22Rv1 (cell line): ENCODE data around the gene RGS11.

ENCODE experiments used
- H3K27ac ChIP-seq: fragments of 450-650 bp; 2 replicates; pipeline ENCODE4 v1.5.1; 2017
- ZFX ChIP-seq: fragments of 450-650 bp; IDR thresholded peaks from 2 replicates; pipeline ENCODE4 v1.6.1; 2017; ENCODE audit warnings: antibody characterized with exemption, borderline replicate concordance
- TF ChIP-seq, protein P1 (sequence below): fragments of 450-650 bp; IDR thresholded peaks from 2 replicates; pipeline ENCODE4 v1.5.1; 2017; ENCODE audit warnings: mild to moderate bottlenecking

The RGS11 gene

DNA sequence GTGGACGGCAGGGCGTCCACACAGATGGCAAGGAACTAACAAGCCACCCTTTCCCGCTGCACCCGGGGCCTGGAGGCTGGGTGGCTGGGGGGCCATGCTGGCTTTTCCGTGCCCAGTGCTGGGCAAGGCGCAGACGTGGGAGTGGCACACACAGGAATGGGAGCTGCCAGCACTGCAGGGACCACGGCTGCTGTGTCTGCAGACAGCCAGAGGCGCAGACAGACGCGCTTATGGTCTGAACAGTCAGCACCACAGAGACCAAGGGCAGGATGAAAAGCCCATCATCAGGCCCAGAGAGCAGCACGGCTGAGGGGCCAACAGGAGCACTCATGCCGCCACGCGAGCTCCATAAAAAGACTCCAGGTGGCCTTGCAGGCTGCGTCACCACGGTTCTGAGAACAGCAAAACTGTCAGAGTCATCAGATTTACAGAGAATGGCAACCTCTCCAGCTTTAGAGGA, 31.2 kb upstream of the RGS11 start:
- H3K27ac ChIP-seq = no peak overlapping the region

DNA sequence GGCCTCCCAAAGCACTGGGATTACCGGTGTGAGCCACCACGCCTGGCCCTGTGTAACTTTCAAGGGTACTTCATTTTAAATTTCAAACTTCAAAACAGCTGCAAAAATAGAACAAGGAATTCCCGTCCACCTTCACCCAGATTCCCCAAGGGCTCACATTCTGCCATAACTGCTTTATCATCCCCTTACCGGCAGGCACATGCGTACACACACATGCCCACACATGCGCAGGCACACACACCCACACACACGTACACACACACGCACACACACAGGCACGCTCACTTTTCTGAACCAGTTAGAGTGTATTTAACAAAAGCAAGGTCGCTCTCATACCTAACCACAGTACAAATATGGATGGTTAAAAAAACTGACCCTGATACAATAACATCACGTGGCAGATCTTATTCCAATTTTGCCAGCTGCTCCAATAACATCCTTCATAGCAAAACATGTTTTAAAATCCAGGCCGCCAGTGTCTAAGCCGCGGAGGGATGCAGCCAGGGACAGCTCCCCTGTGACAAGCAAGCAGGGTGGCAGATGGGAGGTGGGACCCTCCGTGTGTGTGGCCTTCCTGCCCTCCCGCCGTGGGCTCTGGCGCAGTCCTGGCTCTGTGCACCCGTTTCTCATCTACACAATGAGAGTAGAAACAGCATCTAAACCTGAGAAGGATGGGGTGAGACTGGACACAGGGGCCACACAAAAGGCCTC, 30.3 kb upstream of the RGS11 start:
- no peak overlapping the region for H3K27ac ChIP-seq
- TF ChIP-seq, protein P1, sequence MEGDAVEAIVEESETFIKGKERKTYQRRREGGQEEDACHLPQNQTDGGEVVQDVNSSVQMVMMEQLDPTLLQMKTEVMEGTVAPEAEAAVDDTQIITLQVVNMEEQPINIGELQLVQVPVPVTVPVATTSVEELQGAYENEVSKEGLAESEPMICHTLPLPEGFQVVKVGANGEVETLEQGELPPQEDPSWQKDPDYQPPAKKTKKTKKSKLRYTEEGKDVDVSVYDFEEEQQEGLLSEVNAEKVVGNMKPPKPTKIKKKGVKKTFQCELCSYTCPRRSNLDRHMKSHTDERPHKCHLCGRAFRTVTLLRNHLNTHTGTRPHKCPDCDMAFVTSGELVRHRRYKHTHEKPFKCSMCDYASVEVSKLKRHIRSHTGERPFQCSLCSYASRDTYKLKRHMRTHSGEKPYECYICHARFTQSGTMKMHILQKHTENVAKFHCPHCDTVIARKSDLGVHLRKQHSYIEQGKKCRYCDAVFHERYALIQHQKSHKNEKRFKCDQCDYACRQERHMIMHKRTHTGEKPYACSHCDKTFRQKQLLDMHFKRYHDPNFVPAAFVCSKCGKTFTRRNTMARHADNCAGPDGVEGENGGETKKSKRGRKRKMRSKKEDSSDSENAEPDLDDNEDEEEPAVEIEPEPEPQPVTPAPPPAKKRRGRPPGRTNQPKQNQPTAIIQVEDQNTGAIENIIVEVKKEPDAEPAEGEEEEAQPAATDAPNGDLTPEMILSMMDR = no peak
- TF ChIP-seq ZFX = no peak

More for the DNA sequence above, 31.2 kb upstream of the RGS11 start:
- TF ChIP-seq ZFX = no peak
- TF ChIP-seq, protein P1 = no peak

DNA sequence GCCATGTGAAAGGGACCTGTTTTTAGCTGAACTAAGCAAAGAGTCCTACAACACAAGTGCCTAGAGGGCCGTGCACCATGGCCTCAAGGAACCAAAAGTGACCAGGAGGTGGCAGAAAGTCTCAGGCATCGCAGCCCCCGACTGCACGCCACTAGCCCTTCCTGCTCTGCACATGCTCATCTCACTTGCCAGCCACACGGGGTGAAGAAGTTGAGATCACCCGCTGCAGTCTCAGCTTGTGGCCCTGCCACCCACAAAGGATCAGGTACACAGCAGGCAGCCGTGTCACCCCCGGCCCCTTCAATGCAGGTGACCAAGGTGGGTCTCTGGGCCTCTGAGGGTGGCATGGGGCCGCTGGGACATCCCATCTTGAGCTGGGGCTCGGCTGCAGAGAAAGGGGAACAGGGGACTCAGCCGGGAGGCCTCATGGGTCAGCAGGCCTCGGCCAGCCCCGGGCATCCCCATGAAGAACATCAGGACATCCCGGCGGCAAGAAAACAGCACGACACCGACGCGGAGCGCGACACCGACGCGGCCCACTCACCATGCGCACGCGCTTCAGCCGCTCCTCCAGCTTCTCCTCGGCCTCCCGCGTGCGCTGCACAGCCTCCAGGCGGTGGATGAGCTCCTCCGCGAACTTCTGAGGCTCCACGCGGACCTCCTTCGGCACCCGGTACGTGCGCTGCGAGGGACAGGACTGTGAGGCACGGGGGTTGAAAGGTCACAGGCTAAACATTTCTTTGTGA, 28.2 kb upstream of the RGS11 start:
- no peak for TF ChIP-seq ZFX
- TF ChIP-seq, protein P1 = no peak
- no peak overlapping the region for H3K27ac ChIP-seq

DNA sequence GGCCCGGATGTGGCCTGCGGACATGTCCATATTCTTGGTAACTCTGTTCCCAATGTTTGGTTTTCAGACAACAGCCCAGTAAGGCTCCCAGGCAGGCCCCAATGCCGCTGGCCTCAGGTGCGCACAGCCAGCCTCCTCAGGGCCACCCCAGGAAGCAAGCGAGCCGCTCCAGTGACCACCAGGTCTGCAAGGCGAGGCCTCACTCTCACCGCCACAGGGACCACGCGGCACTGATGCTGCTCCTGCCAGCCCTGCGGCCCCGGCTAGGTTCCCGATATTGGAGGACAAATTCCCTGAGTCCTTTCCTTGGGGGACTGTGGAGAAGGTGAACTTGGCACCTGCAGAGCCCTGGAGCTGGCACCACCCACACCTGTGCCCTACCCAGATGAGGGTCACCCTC, 26.2 kb upstream of the RGS11 start:
- TF ChIP-seq, protein P1 = no peak
- no peak for TF ChIP-seq ZFX
- H3K27ac ChIP-seq = no peak overlapping the region

DNA sequence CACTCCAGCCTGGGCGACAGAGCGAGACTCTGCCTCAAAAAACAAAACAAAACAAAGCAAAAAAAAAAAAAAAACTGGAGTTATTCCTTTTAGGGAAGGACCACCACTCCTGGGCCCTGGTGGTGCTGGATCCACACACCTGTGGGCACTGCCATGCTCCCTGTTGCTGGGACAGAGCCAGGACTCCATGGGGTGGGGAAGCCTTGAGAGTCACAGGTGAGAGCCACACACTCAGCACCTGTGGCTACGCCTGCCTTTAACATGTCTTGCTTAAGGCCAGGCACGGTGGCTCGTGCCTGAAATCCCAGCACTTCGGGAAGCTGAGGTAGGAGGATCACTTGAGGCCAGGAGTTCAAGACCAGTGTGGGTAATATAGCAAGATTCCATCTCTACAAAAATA, 25.5 kb upstream of the RGS11 start:
- no peak overlapping the region for H3K27ac ChIP-seq
- TF ChIP-seq ZFX = no peak
- TF ChIP-seq, protein P1 = no peak

DNA sequence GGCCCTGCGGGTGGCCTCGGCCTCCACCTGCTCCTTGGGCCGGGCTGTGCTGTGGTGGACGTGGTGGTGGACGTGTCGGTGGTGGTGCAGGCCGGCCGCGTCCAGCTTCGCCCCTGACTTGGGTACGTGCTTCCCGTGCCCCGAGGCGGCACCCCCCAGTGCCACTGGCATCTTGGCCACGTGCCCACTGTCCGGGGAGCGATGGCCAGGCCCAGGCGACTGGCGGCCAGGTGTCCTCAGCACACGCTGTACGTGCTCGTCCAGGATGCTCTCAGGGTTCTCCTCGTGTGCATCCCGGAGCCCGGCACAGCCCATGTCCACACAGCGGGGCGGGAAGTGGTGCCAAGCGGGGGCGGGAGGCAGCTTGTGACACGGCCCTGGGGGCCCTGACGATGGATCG, 22.1 kb upstream of the RGS11 start:
- TF ChIP-seq ZFX = no peak
- TF ChIP-seq, protein P1 = no peak
- H3K27ac ChIP-seq = no peak overlapping the region
